Endothelial cell of umbilical vein (primary cell): ENCODE results near the gene PROK1. TPM values are rescaled to one million over a fixed set of nuclear protein-coding genes. Genes with fewer than 3 reads are reported as not detected.

Source experiments
- BruUV-seq: library from RNA; stranded (reverse); fragments of 400-500 nt; replicated peaks from 2 replicates; lab custom pipeline; 2021; lab: Mats Ljungman, UMichigan
- CTCF ChIA-PET: fragments of 300-600, 350-600 bp; sonication (Branson Sonifier 250); formaldehyde crosslinking; loops from one replicate; lab custom pipeline; 2021; ENCODE audit warnings: antibody characterized with exemption, inconsistent platforms; lab: Charles Lee
- POLR2A ChIA-PET: fragments of 300-600, 350-600 bp; sonication (Branson Sonifier 250); formaldehyde crosslinking; loops from one replicate; lab custom pipeline; 2021; ENCODE audit warnings: antibody characterized with exemption, inconsistent platforms; lab: Charles Lee
- DNase-seq: peaks from one replicate; pipeline ENCODE4 v3.0.0-alpha.2; 2011; ENCODE audit warnings: low read depth, low spot score
- FAIRE-seq: peaks from 2 replicates; lab custom pipeline; 2011; peaks lifted over from hg19 to GRCh38; lab: Jason Lieb, UNC
- H2AFZ ChIP-seq: 2 replicates; pipeline ENCODE4 v1.6.0; 2012; ENCODE audit warnings: low read depth, low read length, control low read depth, inconsistent platforms
- H3K27ac ChIP-seq: 2 replicates; pipeline ENCODE4 v1.5.1; 2011; ENCODE audit warnings: low read depth, mild to moderate bottlenecking, control low read depth, low read length, moderate library complexity; ENCODE audit not compliant: insufficient read depth
- H3K27me3 ChIP-seq, 2 experiments: 2 replicates each; pipeline versions ENCODE4 v1.6.0 to v1.6.1; 2011; ENCODE audit warnings: low read length in 2 of 2, mixed read lengths in 1 of 2; ENCODE audit not compliant: control insufficient read depth in 2 of 2, insufficient read depth in 2 of 2
- H3K36me3 ChIP-seq, 2 experiments: 2 replicates in 1 of 2; 3 replicates in 1 of 2; pipeline ENCODE4 v1.5.1; 2011; ENCODE audit warnings: low read length in 2 of 2, mild to moderate bottlenecking in 1 of 2, moderate library complexity in 1 of 2; ENCODE audit not compliant: control insufficient read depth in 2 of 2, insufficient read depth in 2 of 2; ENCODE audit errors: extremely low read depth in 1 of 2
- H3K4me1 ChIP-seq: 3 replicates; pipeline ENCODE4 v1.5.1; 2011; ENCODE audit warnings: mild to moderate bottlenecking, low read length; ENCODE audit not compliant: control insufficient read depth, insufficient read depth; ENCODE audit errors: extremely low read depth
- H3K4me2 ChIP-seq: 2 replicates; pipeline ENCODE4 v1.6.1; 2011; ENCODE audit warnings: low read length, control low read depth, mixed read lengths; ENCODE audit not compliant: insufficient read depth
- H3K4me3 ChIP-seq, 3 experiments: fragments of 200-600 bp in 1 of 3; sonication (generic), shearing (Covaris generic) in 1 of 3; replicated peaks in 1 of 3; 2 replicates each; pipeline ENCODE4 v1.5.1; 2011 to 2016; ENCODE audit warnings: control low read depth in 3 of 3, low read length in 3 of 3, mild to moderate bottlenecking in 2 of 3, inconsistent platforms in 1 of 3, low read depth in 1 of 3, moderate library complexity in 1 of 3; ENCODE audit not compliant: insufficient read depth in 1 of 3
- H3K79me2 ChIP-seq: 2 replicates; pipeline ENCODE4 v1.6.0; 2012; ENCODE audit warnings: low read length, inconsistent platforms; ENCODE audit not compliant: control insufficient read depth, insufficient read depth
- H3K9ac ChIP-seq: replicated peaks from 2 replicates; pipeline ENCODE3; 2011; ENCODE audit warnings: low read length, control low read depth; ENCODE audit not compliant: insufficient read depth; ENCODE audit errors: extremely low read depth
- H3K9me1 ChIP-seq: replicated peaks from 3 replicates; pipeline ENCODE4 v1.6.0; 2011; ENCODE audit warnings: mild to moderate bottlenecking, low read length; ENCODE audit not compliant: control insufficient read depth, insufficient read depth; ENCODE audit errors: extremely low read depth
- H3K9me3 ChIP-seq: replicated peaks from 2 replicates; pipeline ENCODE4 v1.5.1; 2012; ENCODE audit warnings: low read length, inconsistent platforms; ENCODE audit not compliant: control insufficient read depth, insufficient read depth
- H4K20me1 ChIP-seq: replicated peaks from 2 replicates; pipeline ENCODE3; 2011; ENCODE audit warnings: mild to moderate bottlenecking, low read length; ENCODE audit not compliant: control insufficient read depth, insufficient read depth; ENCODE audit errors: extremely low read depth
- CTCF ChIP-seq, 2 donors: IDR thresholded peaks; 1 replicate in 1 of 2; 2 replicates in 1 of 2; pipeline ENCODE4 v1.5.1; 2011; ENCODE audit warnings: low read length in 2 of 2, mild to moderate bottlenecking in 2 of 2, moderate library complexity in 2 of 2, control low read depth in 1 of 2, inconsistent platforms in 1 of 2, low read depth in 1 of 2; ENCODE audit not compliant: insufficient read depth in 1 of 2; ENCODE audit errors: extremely low read depth in 1 of 2
- EZH2 ChIP-seq: IDR thresholded peaks from 2 replicates; pipeline ENCODE4 v1.6.1; 2012; ENCODE audit warnings: borderline replicate concordance, low read depth, mild to moderate bottlenecking, moderate library complexity, low read length, inconsistent platforms; ENCODE audit not compliant: severe bottlenecking
- FOS ChIP-seq: IDR thresholded peaks from 2 replicates; pipeline ENCODE4 v1.6.1; 2011; ENCODE audit warnings: mild to moderate bottlenecking, low read length, moderate library complexity, borderline replicate concordance; ENCODE audit not compliant: insufficient read depth
- GATA2 ChIP-seq: IDR thresholded peaks from 2 replicates; pipeline ENCODE4 v1.7.0; 2011; ENCODE audit warnings: low read depth, mild to moderate bottlenecking, moderate library complexity, mixed read lengths, low read length; ENCODE audit not compliant: insufficient read length, insufficient read depth
- JUN ChIP-seq: IDR thresholded peaks from 2 replicates; pipeline ENCODE4 v1.6.1; 2011; ENCODE audit warnings: borderline replicate concordance, low read depth; ENCODE audit not compliant: insufficient read length, insufficient read depth
- MYC ChIP-seq: IDR thresholded peaks from one replicate; pipeline ENCODE4 v1.6.1; 2011; ENCODE audit warnings: mild to moderate bottlenecking, low read depth, low read length
- POLR2A ChIP-seq: IDR thresholded peaks from 2 replicates; pipeline ENCODE4 v1.6.1; 2012; ENCODE audit warnings: low read depth, mild to moderate bottlenecking, control low read depth, low read length
- POLR2AphosphoS5 ChIP-seq: IDR thresholded peaks from 2 replicates; pipeline ENCODE4 v1.6.1; 2012; ENCODE audit warnings: low read depth, mild to moderate bottlenecking, control low read depth, low read length, moderate library complexity; ENCODE audit not compliant: insufficient read depth
- dilution Hi-C: fragments of 300-500 bp; cut with MboI; formaldehyde crosslinking; loops from one replicate; pipeline ENCODE4 v1.15.0; 2019; ENCODE audit warnings: low sequenced_read_pairs; ENCODE audit not compliant: extremely low pct_ligation_motif_present
- intact Hi-C: fragments of 100-400 bp; cut with micrococcal nuclease; formaldehyde crosslinking; loops from one replicate; pipeline ENCODE4 v1.10.0; 2022
- polyA plus RNA-seq, 4 experiments: library from polyadenylated mRNA; depleted of rRNA in 3 of 4; stranded (reverse) in 3 of 4; unstranded in 1 of 4; fragments of >200 nt; gene quantifications; 2 replicates each; pipeline versions ENCODE4 v1.2.1 to v1.2.3, GENCODE V29; 2011 to 2012; ENCODE audit warnings: missing spikeins in 1 of 4
- total RNA-seq: library from RNA; stranded (reverse); gene quantifications from 2 replicates; pipeline ENCODE4 v1.2.3, GENCODE V29; 2021
- TF ChIP-seq, protein P1 (sequence below): IDR thresholded peaks from 2 replicates; pipeline ENCODE4 v1.6.1; 2011; ENCODE audit not compliant: insufficient read depth, insufficient read length

PROK1 gene
- total and polyA plus RNA-seq, 2 donors (not counting 3 experiments of a cell fraction or from before 2014, with no cell fraction given), result not detected

- FAIRE-seq (no peak), DNase-seq (no peak)
- Histone ChIP-seq H3K4me1 (no peaks in the 10 kb centered on the region), H3K27me3 (peaks cover 2 to 3% of the 10 kb centered on the region in 2 experiments), H3K9ac (no peak overlapping the region), H3K27ac (no peak overlapping the region), H4K20me1 (no peaks in the 10 kb centered on the region), H3K9me1 (no peaks in the 10 kb centered on the region), H3K4me3 (no peak overlapping the region), H3K79me2 (no peaks in the 10 kb centered on the region), H3K4me2 (no peak overlapping the region), H3K36me3 (no peaks in the 10 kb centered on the region), H3K9me3 (no peaks in the 10 kb centered on the region), H2AFZ (no peak overlapping the region)
- intact Hi-C loops, result no loop called here
- TF ChIP-seq GATA2, result no peak
- no peak for TF ChIP-seq EZH2
- TF ChIP-seq FOS, result no peak
- no peak for TF ChIP-seq MYC
- TF ChIP-seq, protein P1, sequence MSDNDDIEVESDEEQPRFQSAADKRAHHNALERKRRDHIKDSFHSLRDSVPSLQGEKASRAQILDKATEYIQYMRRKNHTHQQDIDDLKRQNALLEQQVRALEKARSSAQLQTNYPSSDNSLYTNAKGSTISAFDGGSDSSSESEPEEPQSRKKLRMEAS, result no peak
- no peak for TF ChIP-seq JUN
- no peak for TF ChIP-seq CTCF (IDR thresholded peaks at IDR 0.05; ENCODE audit: extremely low read depth in 1 of 2, insufficient read depth in 1 of 2, low read depth in 1 of 2, low read length in 2 of 2)
- TF ChIP-seq POLR2A, result no peak
- no peak for TF ChIP-seq POLR2AphosphoS5
- no TSS peak for BruUV-seq
- POLR2A ChIA-PET, result no interaction called here
- CTCF ChIA-PET, result interaction anchor here (2.5 kb wide), 1 partner anchor 9 kb away, joined by 12 read pairs; no protein-coding TSS in a partner anchor
- dilution Hi-C loops, result no loop called here
Measured at GRCh38 chr1:110504226-110504625, 53.3 kb downstream of the PROK1 start.
